PC-9 (cell line): ENCODE measurements around the gene VOPP1. TPM values are rescaled to one million over a fixed set of nuclear protein-coding genes. Genes with fewer than 3 reads are reported as not detected.
A peak's percentile ranks its signal among the peaks of the same experiment; 100 is the strongest.

Source experiments
- BruUV-seq: library from RNA; stranded (reverse); fragments of 400-500 nt; replicated peaks from 2 replicates; lab custom pipeline; 2021; lab: Mats Ljungman, UMichigan
- CTCF ChIA-PET: fragments of 300-600 bp; sonication (Branson Sonifier 250); formaldehyde crosslinking; loops from one replicate; lab custom pipeline; 2022; ENCODE audit warnings: antibody characterized with exemption; lab: Charles Lee
- POLR2A ChIA-PET: fragments of 300-600 bp; sonication (Branson Sonifier 250); formaldehyde crosslinking; loops from one replicate; lab custom pipeline; 2022; ENCODE audit warnings: antibody characterized with exemption; ENCODE audit not compliant: unreplicated experiment; lab: Charles Lee
- DNase-seq, 2 experiments: peaks; one replicate each; pipeline versions ENCODE4 v3.0.0 to v3.0.0-alpha.2; 2015 to 2022; ENCODE audit warnings: mixed read lengths in 1 of 2
- H2AFZ ChIP-seq: fragments of 200-600 bp; sonication (generic); 2 replicates; pipeline ENCODE4 v1.8.1; 2017; ENCODE audit warnings: antibody characterized with exemption
- H3F3A ChIP-seq: fragments of 200-600 bp; sonication (generic); 2 replicates; pipeline ENCODE4 v1.8.1; 2017; ENCODE audit warnings: antibody characterized with exemption, mild to moderate bottlenecking, low read depth; ENCODE audit not compliant: insufficient read depth
- H3K27ac ChIP-seq: fragments of 200-600 bp; sonication (generic); 2 replicates; pipeline ENCODE4 v1.6.1; 2016; ENCODE audit warnings: mixed run types
- H3K27me3 ChIP-seq: fragments of 200-600 bp; sonication (generic); 2 replicates; pipeline ENCODE4 v1.6.1; 2016; ENCODE audit warnings: low read depth, mixed run types; ENCODE audit not compliant: insufficient read depth
- H3K36me3 ChIP-seq: fragments of 200-600 bp; sonication (generic); 2 replicates; pipeline ENCODE4 v1.6.1; 2016; ENCODE audit warnings: low read depth, mixed run types
- H3K4me1 ChIP-seq: fragments of 200-600 bp; sonication (generic); replicated peaks from 2 replicates; pipeline ENCODE4 v1.6.1; 2016; ENCODE audit warnings: mixed run types; ENCODE audit not compliant: insufficient read depth
- H3K4me2 ChIP-seq: fragments of 200-600 bp; sonication (generic); 2 replicates; pipeline ENCODE4 v1.6.1; 2017; ENCODE audit warnings: mixed run types
- H3K4me3 ChIP-seq: fragments of 200-600 bp; sonication (generic); 2 replicates; pipeline ENCODE4 v1.6.1; 2016; ENCODE audit warnings: mixed run types
- H3K79me2 ChIP-seq: fragments of 200-600 bp; sonication (generic); 2 replicates; pipeline ENCODE4 v1.6.1; 2017; ENCODE audit warnings: low read depth, mixed run types
- H3K9me2 ChIP-seq: fragments of 200-600 bp; sonication (generic); 2 replicates; pipeline ENCODE4 v1.8.1; 2017; ENCODE audit warnings: mild to moderate bottlenecking; ENCODE audit not compliant: insufficient read depth
- H3K9me3 ChIP-seq: fragments of 200-600 bp; sonication (generic); 2 replicates; pipeline ENCODE4 v1.8.1; 2016; ENCODE audit warnings: low read depth; ENCODE audit not compliant: insufficient read depth
- H4K20me1 ChIP-seq: fragments of 200-600 bp; sonication (generic); 2 replicates; pipeline ENCODE4 v1.8.1; 2017; ENCODE audit not compliant: insufficient read depth
- CTCF ChIP-seq: fragments of 200-600 bp; sonication (generic); conservative IDR thresholded peaks from 2 replicates; pipeline ENCODE4 v1.6.1; 2017; ENCODE audit warnings: mixed run types, antibody characterized with exemption, mild to moderate bottlenecking, moderate library complexity
- EZH2 ChIP-seq: fragments of 200-600 bp; sonication (generic); IDR thresholded peaks from 2 replicates; pipeline ENCODE4 v1.8.0; 2017; ENCODE audit warnings: antibody characterized with exemption, low read depth
- intact Hi-C: fragments of 100-400 bp; cut with micrococcal nuclease; formaldehyde crosslinking; loops from one replicate; pipeline ENCODE4 v1.10.0; 2022; ENCODE audit not compliant: unreplicated experiment
- total RNA-seq: library from RNA; stranded (reverse); gene quantifications from 2 replicates; pipeline ENCODE4 v1.2.3, GENCODE V29; 2021

Gene VOPP1
- total RNA-seq, 1 experiment from 2014 or later = 207 TPM

GRCh38 chr7:55518836-55519235, 53.5 kb downstream of the VOPP1 start:
- BruUV-seq = TSS peak; percentile 9
- POLR2A ChIA-PET = no interaction called here
- Histone ChIP-seq H3K36me3 (peaks cover 34% of the 10 kb centered on the region), H2AFZ (no peak overlapping the region), H3K4me3 (no peak overlapping the region), H4K20me1 (peaks cover 44% of the 10 kb centered on the region), H3K9me3 (no peaks in the 10 kb centered on the region), H3F3A (peaks cover 13% of the 10 kb centered on the region; the same call in 1 of the 2 replicates), H3K9me2 (no peaks in the 10 kb centered on the region), H3K27me3 (no peaks in the 10 kb centered on the region), H3K27ac (no peak overlapping the region), H3K4me1 (no peaks in the 10 kb centered on the region), H3K4me2 (no peak overlapping the region), H3K79me2 (peaks cover 27% of the 10 kb centered on the region)
- CTCF ChIA-PET = no interaction called here
- TF ChIP-seq EZH2 (no peak), CTCF (no peak)
- intact Hi-C loops = no loop called here
- DNase-seq = no peak

GRCh38 chr7:55517936-55518689, 54.2 kb downstream of the VOPP1 start:
- no peaks in the 10 kb centered on the region for H3K9me3 ChIP-seq
- H3K4me3 ChIP-seq = no peak overlapping the region
- no peak overlapping the region for H3K27ac ChIP-seq
- TF ChIP-seq CTCF (no peak), EZH2 (no peak)
- ChIA-PET CTCF (no interaction called here), POLR2A (no interaction called here)
- H3K79me2 ChIP-seq = peaks cover 20% of the 10 kb centered on the region
- H3K36me3 ChIP-seq = peaks cover 34% of the 10 kb centered on the region
- no peaks in the 10 kb centered on the region for H3K9me2 ChIP-seq
- H2AFZ ChIP-seq = no peak overlapping the region
- H3K4me2 ChIP-seq = no peak overlapping the region
- H4K20me1 ChIP-seq = peaks cover 43% of the 10 kb centered on the region
- no peaks in the 10 kb centered on the region for H3K4me1 ChIP-seq
- no TSS peak for BruUV-seq
- intact Hi-C loops = no loop called here
- no peak for DNase-seq
- H3F3A ChIP-seq = peaks cover 13% of the 10 kb centered on the region; the same call in 1 of the 2 replicates
- no peaks in the 10 kb centered on the region for H3K27me3 ChIP-seq

- TF ChIP-seq EZH2 = no peak
- no peak for TF ChIP-seq CTCF
- no peak overlapping the region for H3K4me2 ChIP-seq
- H2AFZ ChIP-seq = no peak overlapping the region
- intact Hi-C loops = no loop called here
- CTCF ChIA-PET = no interaction called here
- H3K4me3 ChIP-seq = no peak overlapping the region
- no peaks in the 10 kb centered on the region for H3K27me3 ChIP-seq
- peaks cover 11% of the 10 kb centered on the region for H3K79me2 ChIP-seq
- no peaks in the 10 kb centered on the region for H3K4me1 ChIP-seq
- no peaks in the 10 kb centered on the region for H3K9me2 ChIP-seq
- peaks cover 34% of the 10 kb centered on the region for H4K20me1 ChIP-seq
- peaks cover 34% of the 10 kb centered on the region for H3K36me3 ChIP-seq
- no peak for DNase-seq
- H3F3A ChIP-seq = peaks cover 7% of the 10 kb centered on the region; the same call in 1 of the 2 replicates
- no peaks in the 10 kb centered on the region for H3K9me3 ChIP-seq
- POLR2A ChIA-PET = no interaction called here
- BruUV-seq = no TSS peak
- no peak overlapping the region for H3K27ac ChIP-seq
Observed at GRCh38 chr7:55517191-55517633, 55.1 kb downstream of the VOPP1 start.
